ENCODE results near the gene PSMD8.

- no peak for TF ChIP-seq CTCF (IDR thresholded peaks at IDR 0.05 in 4 of 5, conservative IDR thresholded peaks at IDR 0.05 in 1 of 5)
- no peak for TF ChIP-seq POLR2A (IDR thresholded peaks at IDR 0.05)
Measured at GRCh38 chr19:38384209-38385027, 10.0 kb downstream of the PSMD8 start.
